GM21367 (cell line): ENCODE data around the gene ZNF587B.
A peak's percentile ranks its signal among the peaks of the same experiment; 100 is the strongest.
"Not testable (repeated sequence)": the region's sequence is repeated elsewhere in the genome, so short reads cannot be mapped to it uniquely, and the experiment has no call there.

ENCODE experiments used
- ATAC-seq: cut with Tn5 transposase; IDR thresholded peaks from one replicate; pipeline ENCODE4 v1.9.1; 2021; ENCODE audit not compliant: unreplicated experiment

Gene ZNF587B

GRCh38 chr19:57830071-57830602 lies at the start of gene ZNF587B:
Gene ZNF587B (plus strand): TSS chr19:57830299. CDS start chr19:57830529, 230 bp downstream.
- ATAC-seq: no peak

- no peak for ATAC-seq
Measured at GRCh38 chr19:57786286-57786685, 43.8 kb upstream of the ZNF587B start.

- no peak for ATAC-seq
Measured at GRCh38 chr19:57786906-57787305, 43.2 kb upstream of the ZNF587B start.

GRCh38 chr19:57788114-57788692 lies 41.9 kb upstream of the ZNF587B start:
- ATAC-seq: no peak

- no peak for ATAC-seq
Measured at GRCh38 chr19:57789288-57789687, 40.8 kb upstream of the ZNF587B start.

- ATAC-seq: not testable (repeated sequence)
Measured at GRCh38 chr19:57796580-57796979, 33.5 kb upstream of the ZNF587B start.

- no peak for ATAC-seq
Measured at GRCh38 chr19:57800696-57801095, 29.4 kb upstream of the ZNF587B start.

- ATAC-seq: no peak
Measured at GRCh38 chr19:57802269-57802668, 27.8 kb upstream of the ZNF587B start.

GRCh38 chr19:57803265-57803593 lies 26.9 kb upstream of the ZNF587B start:
- ATAC-seq: no peak

GRCh38 chr19:57803594-57804325 lies 26.3 kb upstream of the ZNF587B start:
- no peak for ATAC-seq

- no peak for ATAC-seq
Measured at GRCh38 chr19:57807541-57807940, 22.6 kb upstream of the ZNF587B start.

- not testable (repeated sequence) for ATAC-seq
Measured at GRCh38 chr19:57810410-57811295, 19.4 kb upstream of the ZNF587B start.

GRCh38 chr19:57812226-57812625 lies 17.9 kb upstream of the ZNF587B start:
- peak; percentile 38 for ATAC-seq

GRCh38 chr19:57812975-57813820 lies 16.9 kb upstream of the ZNF587B start:
- not testable (repeated sequence) for ATAC-seq

GRCh38 chr19:57813919-57814504 lies 16.1 kb upstream of the ZNF587B start:
- no peak for ATAC-seq

- ATAC-seq: peak; percentile 52
Measured at GRCh38 chr19:57814505-57815246, 15.4 kb upstream of the ZNF587B start, which contains the start of gene ZNF552. Gene ZNF552 (minus strand): TSS chr19:57814913. CDS start chr19:57814743, 170 bp downstream.

GRCh38 chr19:57815247-57816075 lies 14.6 kb upstream of the ZNF587B start:
- ATAC-seq: no peak

GRCh38 chr19:57816652-57817051 lies 13.4 kb upstream of the ZNF587B start:
- no peak for ATAC-seq

- ATAC-seq: no peak
Measured at GRCh38 chr19:57817976-57818375, 12.1 kb upstream of the ZNF587B start.
